NK-92 treated with Interleukin-12 subunit alpha and Interleukin-12 subunit beta, amount 100 ng/mL, for 24 hours (cell line): ENCODE data around the gene PRPS2.

ENCODE experiments used
- DNase-seq: peaks from one replicate; lab custom pipeline; 2025; lab: John Stamatoyannopoulos, UW

PRPS2 gene

GRCh38 chrX:12817528-12817927, 26.3 kb downstream of the PRPS2 start:
- no peak for DNase-seq

DNA sequence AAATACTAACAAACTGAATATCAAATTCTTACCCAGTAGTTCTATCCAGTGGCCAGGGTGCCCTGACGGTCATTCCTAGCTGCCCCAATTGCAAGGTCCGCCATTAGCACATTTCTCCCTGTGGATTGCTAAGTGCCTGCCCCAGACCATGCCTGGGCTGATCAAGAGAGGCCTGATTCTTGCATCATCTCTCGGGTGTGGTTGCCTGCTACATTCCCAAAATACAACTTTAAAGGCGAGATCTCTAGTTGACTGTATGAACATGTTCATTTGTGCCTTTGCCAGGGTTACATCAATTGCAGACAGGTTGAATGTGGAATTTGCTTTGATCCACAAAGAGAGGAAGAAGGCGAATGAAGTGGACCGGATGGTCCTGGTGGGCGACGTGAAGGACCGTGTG, 28.0 kb downstream of the PRPS2 start:
- DNase-seq, result no peak

DNA sequence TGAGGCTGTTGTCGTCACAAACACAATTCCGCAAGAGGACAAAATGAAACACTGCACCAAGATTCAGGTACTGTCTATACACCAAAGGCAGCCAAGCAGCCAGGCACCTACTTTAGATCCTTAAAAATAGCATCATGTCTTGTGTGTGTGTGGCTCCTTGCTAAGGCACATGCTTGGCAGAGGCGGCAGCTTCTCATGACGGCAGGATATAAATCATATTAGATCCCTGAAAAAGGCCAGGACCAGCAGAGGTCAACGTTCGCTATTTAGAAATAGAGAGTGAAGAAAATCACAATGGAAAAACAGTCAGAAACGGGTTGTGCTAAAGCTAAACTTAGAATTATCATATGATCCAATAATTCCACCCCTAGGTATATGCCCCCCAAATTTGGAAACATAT, 29.5 kb downstream of the PRPS2 start:
- no peak for DNase-seq

DNA sequence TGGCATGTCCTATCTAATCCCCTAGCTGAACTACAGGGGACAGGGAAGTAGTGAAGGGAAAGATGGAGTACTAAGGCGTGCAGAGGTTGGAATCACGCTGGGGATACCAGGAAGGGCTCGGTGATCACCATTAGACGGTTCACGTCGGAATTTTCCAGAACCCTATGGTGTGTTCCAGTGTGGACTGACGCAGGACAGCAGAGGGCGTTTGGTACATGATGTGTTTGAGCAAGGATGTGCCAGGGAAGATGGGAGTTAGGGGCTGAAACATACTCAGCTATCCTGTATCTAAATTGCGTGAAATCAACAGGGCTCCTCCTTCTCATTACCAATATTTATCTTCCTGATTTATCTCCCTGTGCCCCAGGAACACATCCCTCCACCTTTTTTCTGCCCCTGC, 33.7 kb downstream of the PRPS2 start:
- no peak for DNase-seq

GRCh38 chrX:12825801-12826200, 34.6 kb downstream of the PRPS2 start:
- DNase-seq, result no peak

GRCh38 chrX:12843061-12843667, 52.0 kb downstream of the PRPS2 start:
- no peak for DNase-seq

DNA sequence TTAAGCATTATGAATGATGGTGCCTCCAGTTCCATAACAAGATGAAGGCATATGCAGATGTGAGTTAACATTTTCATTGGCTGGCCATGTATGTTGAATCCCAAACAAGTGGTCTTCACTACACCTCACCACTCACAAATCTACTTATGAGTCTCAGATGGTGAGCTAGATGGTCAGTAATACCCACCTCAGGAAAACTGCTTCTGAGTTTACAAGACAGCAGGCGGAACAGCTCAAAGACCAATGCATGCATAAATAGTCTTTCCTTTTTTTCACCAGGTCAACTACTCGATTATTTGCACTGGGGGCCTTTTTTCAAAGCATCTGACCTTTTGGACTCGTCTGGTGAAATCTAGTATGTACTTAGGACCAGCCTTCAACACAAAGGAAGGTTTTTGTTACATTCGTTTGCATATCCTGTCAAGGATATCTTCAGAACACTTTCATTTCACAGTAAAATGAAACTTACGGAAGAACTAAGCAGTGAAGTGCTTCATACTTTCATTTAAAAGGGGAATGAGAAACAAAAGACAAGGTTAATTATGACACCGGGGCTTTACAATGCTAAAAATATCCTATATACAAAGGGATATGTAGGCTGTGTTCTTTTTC, 52.6 kb downstream of the PRPS2 start:
- DNase-seq, result no peak

- DNase-seq, result no peak
Measured at GRCh38 chrX:12844319-12844718, 53.1 kb downstream of the PRPS2 start.

DNA sequence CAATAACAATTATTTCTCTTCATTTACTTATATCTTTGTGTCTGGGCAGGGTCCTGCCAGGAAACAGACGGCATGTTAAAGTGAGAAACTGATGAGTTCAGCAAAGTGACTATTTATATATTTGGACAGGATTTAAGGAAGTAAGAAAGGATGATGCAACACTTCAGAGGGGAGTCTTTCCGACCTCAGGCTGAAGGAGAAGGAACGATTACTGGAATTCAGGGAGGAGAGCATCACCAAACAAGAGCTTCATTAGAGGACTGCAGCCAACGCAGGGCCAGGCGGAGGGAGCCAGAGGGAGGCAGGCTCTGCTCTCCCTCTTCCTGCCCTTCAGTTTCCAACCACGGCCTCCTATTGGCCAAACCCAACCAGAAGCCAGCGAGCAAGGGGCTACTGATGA, 74.1 kb downstream of the PRPS2 start:
- DNase-seq, result no peak

DNA sequence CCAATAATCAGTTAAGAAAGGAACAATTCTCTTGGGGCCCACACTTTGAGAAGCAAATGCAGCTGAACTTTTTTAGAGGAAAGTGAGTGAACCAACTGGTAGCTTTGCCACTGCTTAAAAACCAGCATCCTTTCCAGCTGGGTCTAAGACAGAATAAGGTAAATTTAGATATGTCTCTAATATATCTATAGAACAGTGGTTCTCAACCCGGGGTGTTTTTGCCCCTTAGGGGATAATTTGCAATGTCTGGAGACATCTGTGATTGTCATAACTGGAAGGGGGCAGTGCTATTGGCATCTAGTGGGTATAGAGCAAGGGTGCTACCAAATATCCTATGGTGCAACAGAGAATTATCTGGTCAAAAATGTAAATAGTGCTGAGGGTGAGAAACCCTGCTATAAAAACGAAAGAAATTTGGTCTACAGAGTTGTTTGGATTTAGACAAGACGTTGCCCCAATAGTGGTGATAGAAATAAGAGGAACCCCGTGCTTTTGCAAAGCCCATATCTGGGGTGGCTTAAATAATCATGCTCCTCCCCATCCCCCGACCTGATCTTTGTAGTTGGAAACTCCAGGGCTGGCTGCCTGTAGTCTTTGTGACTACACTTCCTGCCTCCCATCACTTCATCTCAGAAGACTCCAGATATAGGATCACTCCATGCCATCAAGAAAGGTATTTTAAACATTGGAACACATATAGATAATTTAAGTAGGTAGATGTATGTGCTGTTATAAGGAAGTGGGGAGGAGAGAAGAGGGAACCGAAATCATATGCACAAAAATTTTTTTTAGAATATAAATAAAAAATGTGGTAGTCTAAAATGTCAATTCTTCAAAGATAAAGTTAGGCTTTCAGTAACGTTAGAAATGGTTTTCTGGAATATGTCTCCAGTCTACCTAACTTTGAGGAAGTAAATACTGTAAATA, 75.5 kb downstream of the PRPS2 start, which contains the start of gene TLR7:
Gene TLR7 (plus strand): TSS at position 622 of the 927 bp plus-strand sequence. CDS start 507 bp downstream, outside the sequence.
- no peak for DNase-seq

GRCh38 chrX:12867685-12868084, 76.5 kb downstream of the PRPS2 start:
- DNase-seq, result no peak

DNA sequence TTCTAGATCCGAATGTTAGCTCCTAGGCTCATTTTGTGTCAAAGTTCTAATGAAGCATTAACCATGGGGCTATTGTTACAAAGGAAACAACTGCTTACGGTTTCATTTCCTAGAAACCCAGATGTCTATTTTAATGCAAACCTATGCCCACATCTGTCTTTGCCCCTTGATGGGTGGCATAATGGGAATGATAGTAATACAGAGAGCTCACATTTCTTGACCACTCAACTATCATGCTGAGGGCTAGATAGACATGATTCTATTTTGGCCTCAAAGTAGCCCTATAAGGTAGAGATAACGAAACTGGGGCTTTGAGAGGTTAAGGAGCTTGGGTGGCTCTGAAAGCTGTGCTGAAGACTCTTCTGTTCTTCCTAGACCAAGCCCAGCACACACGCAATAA, 77.5 kb downstream of the PRPS2 start:
- DNase-seq, result no peak

GRCh38 chrX:12871257-12871656, 80.0 kb downstream of the PRPS2 start:
- no peak for DNase-seq

- DNase-seq, result no peak
Measured at GRCh38 chrX:12872741-12873140, 81.5 kb downstream of the PRPS2 start.
